K562 (cell line): ENCODE data around the gene USP1. TPM values are rescaled to one million over a fixed set of nuclear protein-coding genes. Genes with fewer than 3 reads are reported as not detected.
A peak's percentile ranks its signal among the peaks of the same experiment; 100 is the strongest.

ENCODE experiments used
- ATAC-seq: fragments of 200-7000 bp; cut with Tn5 transposase; 3 replicates; pipeline ENCODE4 v1.9.1; 2020; ENCODE audit warnings: moderate library complexity
- BruUV-seq: library from RNA; stranded (reverse); fragments of 400-500 nt; replicated peaks from 2 replicates; lab custom pipeline; 2021; lab: Mats Ljungman, UMichigan
- CTCF ChIA-PET: fragments of 300-600 bp; formaldehyde crosslinking; extraction: SDS; loops from one replicate; lab custom pipeline; 2021; ENCODE audit warnings: low intra/inter-chr PET ratio; lab: Yijun Ruan, JAX
- POLR2A ChIA-PET: fragments of 300-600, 350-650 bp; sonication (Branson Sonifier 250); formaldehyde crosslinking; extraction: SDS; loops from one replicate; lab custom pipeline; 2021; ENCODE audit warnings: antibody characterized with exemption, inconsistent platforms; lab: Yijun Ruan, JAX
- DNase-seq, 4 experiments: peaks; one replicate each; pipeline versions ENCODE4 v3.0.0 to v3.0.0-alpha.2; 2011 to 2018; ENCODE audit warnings: low spot score in 3 of 4, mixed read lengths in 3 of 4; ENCODE audit errors: extremely low read depth in 1 of 4
- FAIRE-seq: peaks from 2 replicates; lab custom pipeline; 2011; peaks lifted over from hg19 to GRCh38; lab: Jason Lieb, UNC
- H2AFZ ChIP-seq: 2 replicates; pipeline ENCODE4 v1.6.0; 2011; ENCODE audit warnings: low read depth, low read length, control low read depth, inconsistent platforms
- H3K27ac ChIP-seq: fragments of 200-600 bp; 3 replicates; pipeline ENCODE4 v1.8.0; 2011; ENCODE audit warnings: low read depth, mild to moderate bottlenecking, control low read depth, inconsistent platforms, low read length, moderate library complexity, mixed read lengths; ENCODE audit errors: extremely low read depth
- H3K27me3 ChIP-seq, 2 experiments: fragments of 300-600 bp in 1 of 2; 2 replicates in 1 of 2; 3 replicates in 1 of 2; pipeline versions ENCODE4 v1.6.0 to v1.8.0; 2011; ENCODE audit warnings: inconsistent platforms in 2 of 2, low read length in 2 of 2, mild to moderate bottlenecking in 1 of 2, mixed read lengths in 1 of 2, moderate library complexity in 1 of 2; ENCODE audit not compliant: control insufficient read depth in 2 of 2, insufficient read depth in 2 of 2
- H3K36me3 ChIP-seq: fragments of 300-600 bp; 3 replicates; pipeline ENCODE4 v1.8.0; 2011; ENCODE audit warnings: mild to moderate bottlenecking, low read length, inconsistent platforms; ENCODE audit not compliant: control insufficient read depth, insufficient read depth
- H3K4me1 ChIP-seq, 2 experiments: fragments of 200-600 bp in 1 of 2; replicated peaks in 1 of 2; 2 replicates in 1 of 2; 3 replicates in 1 of 2; pipeline versions ENCODE4 v1.5.1 to v1.8.0; 2011; ENCODE audit warnings: inconsistent platforms in 2 of 2, low read length in 2 of 2, mild to moderate bottlenecking in 1 of 2, mixed read lengths in 1 of 2, moderate library complexity in 1 of 2; ENCODE audit not compliant: control insufficient read depth in 2 of 2, insufficient read depth in 2 of 2
- H3K4me2 ChIP-seq: 2 replicates; pipeline ENCODE4 v1.6.1; 2011; ENCODE audit warnings: low read length, control low read depth, inconsistent platforms, mixed read lengths; ENCODE audit not compliant: insufficient read depth
- H3K4me3 ChIP-seq: fragments of 200-600 bp; sonication (generic), shearing (Covaris generic); 2 replicates; pipeline ENCODE4 v1.5.1; 2016; ENCODE audit warnings: control low read depth, inconsistent platforms
- H3K79me2 ChIP-seq: fragments of 200-600 bp; 3 replicates; pipeline ENCODE4 v1.8.0; 2011; ENCODE audit warnings: low read length, inconsistent platforms; ENCODE audit not compliant: control insufficient read depth, insufficient read depth
- H3K9ac ChIP-seq, 2 experiments: 2 replicates each; pipeline versions ENCODE4 v1.6.0 to v1.6.1; 2011; ENCODE audit warnings: low read depth in 2 of 2, low read length in 2 of 2, control low read depth in 1 of 2, inconsistent platforms in 1 of 2, mild to moderate bottlenecking in 1 of 2, mixed read lengths in 1 of 2; ENCODE audit not compliant: insufficient read depth in 1 of 2
- H3K9me1 ChIP-seq: one replicate; pipeline ENCODE4 v1.6.0; 2011; ENCODE audit warnings: inconsistent platforms, mild to moderate bottlenecking, low read length, moderate library complexity; ENCODE audit not compliant: control insufficient read depth, insufficient read depth
- H3K9me3 ChIP-seq: replicated peaks from 2 replicates; pipeline ENCODE4 v1.5.1; 2011; ENCODE audit warnings: low read depth, low read length, inconsistent platforms; ENCODE audit not compliant: control insufficient read depth, insufficient read depth
- H4K20me1 ChIP-seq: replicated peaks from 2 replicates; pipeline ENCODE4 v1.6.1; 2011; ENCODE audit warnings: low read length, inconsistent platforms, mixed read lengths; ENCODE audit not compliant: control insufficient read depth, insufficient read depth
- C11orf30 ChIP-seq: fragments of 450-650 bp; IDR thresholded peaks from 2 replicates; pipeline ENCODE4 v1.6.1; 2016; ENCODE audit warnings: low read depth, mild to moderate bottlenecking
- MAFF ChIP-seq: IDR thresholded peaks from 2 replicates; pipeline ENCODE4 v1.6.1; 2012; ENCODE audit warnings: low read length, improper control_type of control experiment
- MAFG ChIP-seq: fragments of 450-650 bp; conservative IDR thresholded peaks from 2 replicates; pipeline ENCODE4 v1.6.1; 2016; ENCODE audit warnings: missing genetic modification characterization, missing compliant biosample characterization
- MAFK ChIP-seq: IDR thresholded peaks from 2 replicates; pipeline ENCODE4 v1.6.1; 2011; ENCODE audit warnings: low read length, improper control_type of control experiment
- REST ChIP-seq, 2 experiments: fragments of 450-650 bp; formaldehyde crosslinking in 1 of 2; IDR thresholded peaks; 2 replicates each; pipeline versions ENCODE4 v1.4.0 to v1.6.1; 2014 to 2020; ENCODE audit warnings: mild to moderate bottlenecking in 2 of 2, borderline replicate concordance in 1 of 2, low read depth in 1 of 2
- SMARCA5 ChIP-seq: fragments of 450-650 bp; IDR thresholded peaks from 2 replicates; pipeline ENCODE4 v1.6.1; 2016
- ZNF316 ChIP-seq: fragments of 450-650 bp; IDR thresholded peaks from 2 replicates; pipeline ENCODE4 v1.6.1; 2016
- WGBS: fragments of 100-300 bp; shearing (Covaris generic); methylation state at CpG from one replicate; pipeline ENCODE4 v1.1.6; 2016; ENCODE audit warnings: low coverage, mixed read lengths; ENCODE audit not compliant: insufficient coverage; ENCODE audit errors: missing lambda C conversion rate; 5-methylcytosine and 5-hydroxymethylcytosine counted together
- in situ Hi-C: fragments of 300-500 bp; cut with MboI; formaldehyde crosslinking; loops from 4 replicates; pipeline ENCODE4 v1.15.0; 2018; ENCODE audit warnings: inconsistent platforms, mixed read lengths
- intact Hi-C: fragments of 100-400 bp; cut with micrococcal nuclease; formaldehyde crosslinking; loops from 2 replicates; pipeline ENCODE4 v1.14.2; 2022
- polyA plus RNA-seq, 8 experiments: library from polyadenylated mRNA; depleted of rRNA in 4 of 8; stranded (reverse) in 5 of 8; unstranded in 3 of 8; fragments of >200 nt; fragmentation: Nextera tagmentation in 2 of 8; fragmentation: Illumina TruSeq in 1 of 8; extraction: Ambion mirVana in 2 of 8; extraction: Trizol in 1 of 8; gene quantifications; 2 replicates each; pipeline versions ENCODE4 v1.2.1 to v1.2.3, GENCODE V29; 2011 to 2014; ENCODE audit warnings: inconsistent platforms in 1 of 8, missing spikeins in 1 of 8
- total RNA-seq, 7 experiments: library from RNA; depleted of rRNA in 6 of 7; stranded (reverse); fragments of >200 nt in 6 of 7; fragmentation: Illumina TruSeq in 2 of 7; extraction: Trizol in 2 of 7; gene quantifications; 2 replicates each; pipeline versions ENCODE4 v1.2.1 to v1.2.3, GENCODE V29; 2011 to 2021; ENCODE audit warnings: low replicate concordance in 1 of 7

USP1 gene
- total and polyA plus RNA-seq, 9 of the 15 experiments (the other 6 are each of a cell fraction or from before 2014, with no cell fraction given), result 27.3 to 87.9 (median 51.7) TPM

GRCh38 chr1:62462370-62462769 is 25.5 kb downstream of the USP1 start:
- POLR2A ChIA-PET, result no interaction called here
- intact Hi-C loops, result no loop called here

More at GRCh38 chr1:62462370-62462769, 25.5 kb downstream of the USP1 start:
- no peak overlapping the region for H3K4me3 ChIP-seq
- no peaks in the 10 kb centered on the region for H3K79me2 ChIP-seq
- in situ Hi-C loops, result no loop called here
- no peak overlapping the region for H2AFZ ChIP-seq
- no peaks in the 10 kb centered on the region; the same call in 1 of the 2 replicates for H4K20me1 ChIP-seq
- no peak overlapping the region for H3K9ac ChIP-seq
- TF ChIP-seq MAFF (peak; percentile 71), MAFG (peak; percentile 69), C11orf30 (peak; percentile 79), MAFK (peak; percentile 81), REST (IDR thresholded peaks at IDR 0.05; ENCODE audit: borderline replicate concordance) (no peak), REST (CRISPR knock-in tag; IDR thresholded peaks at IDR 0.05; ENCODE audit: low read depth) (no peak), SMARCA5 (no peak), ZNF316 (peak; percentile 93)
- no peak overlapping the region for H3K27ac ChIP-seq
- no TSS peak for BruUV-seq
- H3K9me1 ChIP-seq, result no peaks in the 10 kb centered on the region
- no peaks in the 10 kb centered on the region for H3K4me1 ChIP-seq
- H3K27me3 ChIP-seq, result no peaks in the 10 kb centered on the region
- no peak overlapping the region for H3K4me2 ChIP-seq
- DNase-seq (no peak), ATAC-seq (no peak), FAIRE-seq (no peak)
- 70% methylated on average over 3 of the region's 3 CpGs for WGBS
- no peaks in the 10 kb centered on the region for H3K9me3 ChIP-seq
- no peaks in the 10 kb centered on the region for H3K36me3 ChIP-seq
- CTCF ChIA-PET, result no interaction called here
